ENCODE results near the gene CDH5. TPM values are rescaled to one million over a fixed set of nuclear protein-coding genes. Genes with fewer than 3 reads are reported as not detected.

Gene CDH5
- total and polyA plus RNA-seq, 2 donors (not counting 3 experiments of a cell fraction or from before 2014, with no cell fraction given), result 765 to 815 TPM

- FAIRE-seq, result no peak
- Histone ChIP-seq H3K4me2 (ENCODE audit: insufficient read depth, low read length) (no peak overlapping the region), H3K36me3 (ENCODE audit: control insufficient read depth in 2 of 2, extremely low read depth in 1 of 2, insufficient read depth in 2 of 2, low read length in 2 of 2) (no peaks in the 10 kb centered on the region), H3K79me2 (ENCODE audit: control insufficient read depth, insufficient read depth, low read length) (no peaks in the 10 kb centered on the region), H3K27ac (ENCODE audit: insufficient read depth, low read depth, low read length) (no peak overlapping the region), H2AFZ (ENCODE audit: low read depth, low read length) (no peak overlapping the region), H3K9me1 (replicated peaks; ENCODE audit: control insufficient read depth, extremely low read depth, insufficient read depth, low read length) (no peaks in the 10 kb centered on the region), H3K4me3 (replicated peaks in 1 of 3; ENCODE audit: insufficient read depth in 1 of 3, low read depth in 1 of 3, low read length in 3 of 3) (no peak overlapping the region), H3K9me3 (replicated peaks; ENCODE audit: control insufficient read depth, insufficient read depth, low read length) (no peaks in the 10 kb centered on the region), H4K20me1 (replicated peaks; ENCODE audit: control insufficient read depth, extremely low read depth, insufficient read depth, low read length) (no peaks in the 10 kb centered on the region), H3K4me1 (ENCODE audit: control insufficient read depth, extremely low read depth, insufficient read depth, low read length) (no peaks in the 10 kb centered on the region), H3K9ac (replicated peaks; ENCODE audit: extremely low read depth, insufficient read depth, low read length) (no peak overlapping the region), H3K27me3 (ENCODE audit: control insufficient read depth in 2 of 2, insufficient read depth in 2 of 2, low read length in 2 of 2) (peaks cover 14 to 16% of the 10 kb centered on the region in 2 experiments)
- DNase-seq (ENCODE audit: low read depth, low spot score), result no peak
- ChIA-PET POLR2A (no interaction called here), CTCF (interaction anchor here (0.8 kb wide), 1 partner anchor 74 kb away, joined by 3 read pairs; no protein-coding TSS in a partner anchor)
- intact Hi-C loops (cut with micrococcal nuclease) (no loop called here), dilution Hi-C loops (cut with MboI; ENCODE audit: extremely low pct_ligation_motif_present, low sequenced_read_pairs) (no loop called here)
- no TSS peak for BruUV-seq (replicated peaks)
- TF ChIP-seq GATA2 (IDR thresholded peaks at IDR 0.05; ENCODE audit: insufficient read depth, insufficient read length, low read depth, low read length) (no peak), POLR2AphosphoS5 (IDR thresholded peaks at IDR 0.05; ENCODE audit: insufficient read depth, low read depth, low read length) (no peak), FOS (IDR thresholded peaks at IDR 0.05; ENCODE audit: borderline replicate concordance, insufficient read depth, low read length) (no peak), MYC (IDR thresholded peaks at IDR 0.05; ENCODE audit: low read depth, low read length) (no peak), EZH2 (IDR thresholded peaks at IDR 0.05; ENCODE audit: borderline replicate concordance, low read depth, low read length, severe bottlenecking) (no peak), MAX (IDR thresholded peaks at IDR 0.05; ENCODE audit: insufficient read depth, insufficient read length) (no peak), CTCF (IDR thresholded peaks at IDR 0.05; ENCODE audit: extremely low read depth in 1 of 2, insufficient read depth in 1 of 2, low read depth in 1 of 2, low read length in 2 of 2) (no peak), POLR2A (IDR thresholded peaks at IDR 0.05; ENCODE audit: low read depth, low read length) (no peak), JUN (IDR thresholded peaks at IDR 0.05; ENCODE audit: borderline replicate concordance, insufficient read depth, insufficient read length, low read depth) (no peak)
Measured at GRCh38 chr16:66435896-66436295, 69.4 kb downstream of the CDH5 start.

Data from endothelial cell of umbilical vein (primary cell).